DND-41 (cell line): ENCODE measurements around the gene GRHPR.

ENCODE experiments used
- ATAC-seq: fragments of 200-7000 bp; cut with Tn5 transposase; 3 replicates; pipeline ENCODE4 v1.9.1; 2021; ENCODE audit warnings: low read depth; ENCODE audit not compliant: insufficient read depth
- DNase-seq: peaks from one replicate; pipeline ENCODE4 v3.0.0-alpha.2; 2020
- H2AFZ ChIP-seq: 2 replicates; pipeline ENCODE4 v1.6.0; 2012; ENCODE audit warnings: low read depth, low read length
- H3K27ac ChIP-seq: 2 replicates; pipeline ENCODE4 v1.5.1; 2012; ENCODE audit warnings: low read length, inconsistent platforms
- H3K27me3 ChIP-seq: fragments of 200-600 bp; sonication (generic); 2 replicates; pipeline ENCODE4 v1.6.0; 2012; ENCODE audit warnings: low read length, mild to moderate bottlenecking, inconsistent platforms; ENCODE audit not compliant: insufficient read depth, poor library complexity
- H3K36me3 ChIP-seq: 2 replicates; pipeline ENCODE4 v1.5.1; 2012; ENCODE audit warnings: low read length, inconsistent platforms; ENCODE audit not compliant: insufficient read depth
- H3K4me1 ChIP-seq: 2 replicates; pipeline ENCODE4 v1.5.1; 2012; ENCODE audit warnings: mild to moderate bottlenecking, low read length; ENCODE audit not compliant: insufficient read depth
- H3K4me2 ChIP-seq: 2 replicates; pipeline ENCODE4 v1.6.0; 2012; ENCODE audit warnings: mild to moderate bottlenecking, moderate library complexity, low read length, inconsistent platforms; ENCODE audit not compliant: insufficient read depth
- H3K4me3 ChIP-seq, 2 experiments: fragments of 200-600 bp in 1 of 2; shearing (Covaris generic) in 1 of 2; 2 replicates each; pipeline ENCODE4 v1.5.1; 2012 to 2016; ENCODE audit warnings: inconsistent platforms in 2 of 2, low read length in 2 of 2, mild to moderate bottlenecking in 2 of 2, low read depth in 1 of 2, moderate library complexity in 1 of 2
- H3K79me2 ChIP-seq: 2 replicates; pipeline ENCODE4 v1.6.0; 2012; ENCODE audit warnings: low read length, inconsistent platforms; ENCODE audit not compliant: insufficient read depth
- H3K9ac ChIP-seq: 2 replicates; pipeline ENCODE4 v1.6.0; 2012; ENCODE audit warnings: low read depth, mild to moderate bottlenecking, inconsistent platforms, low read length, moderate library complexity
- H3K9me3 ChIP-seq: 2 replicates; pipeline ENCODE4 v1.5.1; 2012; ENCODE audit warnings: low read length, moderate library complexity, mild to moderate bottlenecking, inconsistent platforms; ENCODE audit not compliant: insufficient read depth, severe bottlenecking
- H4K20me1 ChIP-seq: 2 replicates; pipeline ENCODE4 v1.6.0; 2012; ENCODE audit warnings: low read length; ENCODE audit not compliant: insufficient read depth
- CTCF ChIP-seq: IDR thresholded peaks from 2 replicates; pipeline ENCODE4 v1.5.1; 2012; ENCODE audit warnings: borderline replicate concordance, low read length, moderate library complexity, mild to moderate bottlenecking; ENCODE audit not compliant: poor library complexity, severe bottlenecking; ENCODE audit errors: extremely low read depth
- EZH2 ChIP-seq: IDR thresholded peaks from 3 replicates; pipeline ENCODE4 v1.6.1; 2012; ENCODE audit warnings: borderline replicate concordance, low read depth, mild to moderate bottlenecking, moderate library complexity, low read length, inconsistent platforms; ENCODE audit not compliant: severe bottlenecking

The GRHPR gene

GRCh38 chr9:37422289-37423104 is at the start of gene GRHPR:
Gene GRHPR (plus strand): TSS chr9:37422696. CDS start chr9:37422751, 55 bp downstream.
- Histone ChIP-seq H4K20me1 (peaks cover 12% of the 10 kb centered on the region), H3K27ac (peak within 1 kb of the TSS; percentile 85), H3K36me3 (peaks cover 16% of the 10 kb centered on the region), H3K27me3 (no peaks in the 10 kb centered on the region), H3K4me2 (peak within 1 kb of the TSS; percentile 83), H3K9me3 (no peaks in the 10 kb centered on the region), H3K79me2 (peaks cover 31% of the 10 kb centered on the region), H3K4me3 (peak within 1 kb of the TSS; percentile 90 to 95), H2AFZ (peak within 1 kb of the TSS; percentile 96), H3K4me1 (peaks cover 30% of the 10 kb centered on the region), H3K9ac (peak within 1 kb of the TSS; percentile 87)
- peak; percentile 86 for DNase-seq
- ATAC-seq = peak; percentile 97
- TF ChIP-seq CTCF (no peak), EZH2 (no peak)

GRCh38 chr9:37372839-37373238 is 49.7 kb upstream of the GRHPR start:
- H3K27ac ChIP-seq = no peak overlapping the region
- ATAC-seq = no peak
- no peak overlapping the region for H3K9ac ChIP-seq
- H2AFZ ChIP-seq = no peak overlapping the region
- H3K4me1 ChIP-seq = no peaks in the 10 kb centered on the region
- H3K79me2 ChIP-seq = no peaks in the 10 kb centered on the region
- H3K36me3 ChIP-seq = no peaks in the 10 kb centered on the region
- no peaks in the 10 kb centered on the region for H3K27me3 ChIP-seq
- DNase-seq = no peak
- no peak for TF ChIP-seq EZH2
- no peak for TF ChIP-seq CTCF
- H3K4me2 ChIP-seq = no peak overlapping the region
- no peaks in the 10 kb centered on the region for H3K9me3 ChIP-seq
- H3K4me3 ChIP-seq = no peak overlapping the region
- H4K20me1 ChIP-seq = no peaks in the 10 kb centered on the region

- H3K79me2 ChIP-seq = no peaks in the 10 kb centered on the region
- no peaks in the 10 kb centered on the region for H3K9me3 ChIP-seq
- DNase-seq (no peak), ATAC-seq (no peak)
- no peak overlapping the region for H3K4me3 ChIP-seq
- H3K27ac ChIP-seq = no peak overlapping the region
- TF ChIP-seq EZH2 (no peak), CTCF (no peak)
- no peaks in the 10 kb centered on the region for H3K4me1 ChIP-seq
- H2AFZ ChIP-seq = no peak overlapping the region
- H3K9ac ChIP-seq = no peak overlapping the region
- H3K27me3 ChIP-seq = no peaks in the 10 kb centered on the region
- H3K4me2 ChIP-seq = no peak overlapping the region
- H3K36me3 ChIP-seq = no peaks in the 10 kb centered on the region
- H4K20me1 ChIP-seq = no peaks in the 10 kb centered on the region
These were observed 48.9 kb upstream of the GRHPR start for GRCh38 chr9:37373621-37374020.
